Activated CD4-positive, alpha-beta T cell treated with anti-CD3 and anti-CD28 coated beads, Interleukin-2, amount 10 ng/mL, durations not matched to agents 24 days and 14 days (primary cell): Measurements from ENCODE around the gene ARPP21. TPM values are rescaled to one million over a fixed set of nuclear protein-coding genes. Genes with fewer than 3 reads are reported as not detected.
"Not testable (repeated sequence)": the region's sequence is repeated elsewhere in the genome, so short reads cannot be mapped to it uniquely, and the experiment has no call there.

ENCODE experiments used
- DNase-seq: peaks from one replicate; pipeline ENCODE4 v3.0.0; 2022
- H3K27ac Mint-ChIP-seq: one replicate; pipeline ENCODE4 v1.8.0; 2022; ENCODE audit warnings: mild to moderate bottlenecking, mixed read lengths
- H3K27me3 Mint-ChIP-seq: one replicate; pipeline ENCODE4 v1.8.0; 2022; ENCODE audit warnings: mixed read lengths
- H3K36me3 Mint-ChIP-seq: one replicate; pipeline ENCODE4 v1.8.0; 2022; ENCODE audit warnings: low read depth, mild to moderate bottlenecking, mixed read lengths
- H3K4me1 Mint-ChIP-seq: one replicate; pipeline ENCODE4 v1.8.0; 2021; ENCODE audit warnings: mixed read lengths
- H3K4me3 Mint-ChIP-seq: one replicate; pipeline ENCODE4 v1.8.0; 2022; ENCODE audit warnings: mild to moderate bottlenecking, moderate library complexity, mixed read lengths
- H3K9me3 Mint-ChIP-seq: one replicate; pipeline ENCODE4 v1.8.0; 2021; ENCODE audit warnings: mixed read lengths
- intact Hi-C: fragments of 100-400 bp; cut with micrococcal nuclease; formaldehyde crosslinking; loops from one replicate; pipeline ENCODE4 v1.15.1; 2023
- total RNA-seq: library from RNA; stranded (reverse); gene quantifications from 2 replicates; pipeline ENCODE4 v1.2.3, GENCODE V29; 2022

ARPP21 gene
- not detected in 2 replicates for total RNA-seq

- Mint-ChIP-seq H3K4me3 (peak within 1 kb of the TSS; percentile 57), H3K27ac (no peak within 1 kb of the TSS), H3K4me1 (peaks cover 4% of the 10 kb centered on the region), H3K27me3 (peaks cover 37% of the 10 kb centered on the region), H3K36me3 (no peaks in the 10 kb centered on the region), H3K9me3 (no peaks in the 10 kb centered on the region)
- intact Hi-C loops = no loop called here
- DNase-seq = no peak
Observed at GRCh38 chr3:35639254-35640186, at the start of gene ARPP21. ARPP21 (plus strand) TSS chr3:35639525; CDS start chr3:35681752, 42,227 bp downstream.

DNA sequence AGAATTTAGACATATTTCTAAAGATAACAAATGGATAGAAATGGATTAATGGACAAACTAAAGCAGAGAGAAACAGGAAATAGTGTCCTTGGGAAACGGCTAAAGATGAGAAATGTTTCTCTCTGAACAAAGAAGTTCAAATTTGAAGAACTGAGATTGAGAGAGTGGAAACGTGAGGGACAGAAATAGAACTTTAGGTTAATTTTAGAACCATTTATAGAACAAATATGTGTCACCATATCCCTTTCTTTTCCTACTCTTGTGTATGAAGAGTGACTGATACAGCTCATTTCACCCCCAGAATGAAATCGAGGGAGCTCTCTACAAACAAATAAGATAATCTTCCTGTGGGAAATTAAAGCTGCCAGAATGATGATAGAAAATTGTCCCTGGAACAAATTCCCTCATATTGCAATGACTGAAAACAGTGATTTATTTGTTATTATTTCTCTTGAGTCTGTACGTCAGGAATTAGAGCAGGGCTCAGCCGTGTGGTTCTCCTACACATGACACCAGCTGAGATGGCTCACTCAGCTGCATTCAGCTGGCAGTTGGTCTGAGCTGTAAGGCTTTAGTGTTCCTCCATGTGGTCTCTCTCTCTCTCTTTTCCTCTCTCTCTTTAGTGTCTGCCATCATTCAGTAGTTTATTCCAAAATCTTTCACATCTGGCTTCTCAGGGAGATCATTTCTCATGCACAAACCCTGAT lies 46.6 kb upstream of the ARPP21 start:
- DNase-seq = no peak
- Mint-ChIP-seq H3K27me3 (no peaks in the 10 kb centered on the region), H3K4me1 (no peaks in the 10 kb centered on the region), H3K36me3 (no peaks in the 10 kb centered on the region), H3K27ac (no peak overlapping the region), H3K9me3 (peaks cover 3% of the 10 kb centered on the region), H3K4me3 (no peak overlapping the region)
- intact Hi-C loops = no loop called here

- H3K27me3 Mint-ChIP-seq = no peaks in the 10 kb centered on the region
- no peaks in the 10 kb centered on the region for H3K9me3 Mint-ChIP-seq
- no peak for DNase-seq
- intact Hi-C loops = no loop called here
- H3K27ac Mint-ChIP-seq = no peak overlapping the region
- no peaks in the 10 kb centered on the region for H3K36me3 Mint-ChIP-seq
- H3K4me3 Mint-ChIP-seq = no peak overlapping the region
- H3K4me1 Mint-ChIP-seq = no peaks in the 10 kb centered on the region
Observed at GRCh38 chr3:35594739-35595138, 44.6 kb upstream of the ARPP21 start.

GRCh38 chr3:35596335-35596995 lies 42.9 kb upstream of the ARPP21 start:
- intact Hi-C loops = no loop called here
- DNase-seq = no peak
- Mint-ChIP-seq H3K4me3 (no peak overlapping the region), H3K27me3 (no peaks in the 10 kb centered on the region), H3K36me3 (no peaks in the 10 kb centered on the region), H3K4me1 (no peaks in the 10 kb centered on the region), H3K27ac (no peak overlapping the region), H3K9me3 (no peaks in the 10 kb centered on the region)

DNA sequence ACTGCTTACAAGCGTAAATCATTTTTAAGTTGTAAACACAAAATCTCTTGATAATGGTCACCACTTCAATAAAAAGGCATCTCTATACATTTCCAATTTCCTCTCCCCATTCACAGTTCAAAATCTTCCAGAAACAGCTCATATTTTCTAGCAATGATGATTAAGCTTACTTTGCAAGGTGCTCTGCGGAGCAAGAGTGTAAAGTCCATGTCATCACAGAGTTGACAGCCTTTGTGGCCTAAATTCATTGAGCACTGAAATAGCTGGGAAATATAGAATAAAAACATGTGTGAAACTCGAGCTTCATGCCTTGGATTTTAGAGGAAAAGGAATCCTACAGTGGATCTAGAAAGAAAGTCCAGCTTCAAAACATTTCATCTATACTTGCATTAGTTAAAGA lies 41.8 kb upstream of the ARPP21 start:
- intact Hi-C loops = no loop called here
- Mint-ChIP-seq H3K9me3 (peaks cover 3% of the 10 kb centered on the region), H3K4me3 (no peak overlapping the region), H3K36me3 (no peaks in the 10 kb centered on the region), H3K27me3 (no peaks in the 10 kb centered on the region), H3K27ac (no peak overlapping the region), H3K4me1 (no peaks in the 10 kb centered on the region)
- DNase-seq = no peak

DNA sequence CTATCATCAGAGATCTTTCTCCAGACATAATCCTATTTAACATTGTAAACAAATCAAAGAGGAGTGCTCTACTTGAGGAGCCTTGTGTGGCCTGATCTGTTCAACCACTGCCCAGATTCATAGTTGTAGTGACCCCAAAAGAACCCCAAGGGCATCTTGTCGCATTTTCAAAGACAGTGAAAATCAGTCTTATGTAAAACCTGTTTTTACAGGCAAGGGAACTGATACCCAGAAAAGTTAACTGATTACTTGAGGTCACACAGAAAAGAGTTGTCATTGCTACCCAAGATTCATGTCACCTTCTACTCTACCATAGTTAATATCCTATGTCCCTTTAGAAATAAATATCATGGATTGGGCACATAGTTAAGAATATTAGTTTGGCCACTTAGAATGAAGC lies 40.5 kb upstream of the ARPP21 start:
- no peak for DNase-seq
- Mint-ChIP-seq H3K36me3 (no peaks in the 10 kb centered on the region), H3K9me3 (peaks cover 3% of the 10 kb centered on the region), H3K27me3 (no peaks in the 10 kb centered on the region), H3K4me1 (no peaks in the 10 kb centered on the region), H3K4me3 (no peak overlapping the region), H3K27ac (no peak overlapping the region)
- intact Hi-C loops = no loop called here

DNA sequence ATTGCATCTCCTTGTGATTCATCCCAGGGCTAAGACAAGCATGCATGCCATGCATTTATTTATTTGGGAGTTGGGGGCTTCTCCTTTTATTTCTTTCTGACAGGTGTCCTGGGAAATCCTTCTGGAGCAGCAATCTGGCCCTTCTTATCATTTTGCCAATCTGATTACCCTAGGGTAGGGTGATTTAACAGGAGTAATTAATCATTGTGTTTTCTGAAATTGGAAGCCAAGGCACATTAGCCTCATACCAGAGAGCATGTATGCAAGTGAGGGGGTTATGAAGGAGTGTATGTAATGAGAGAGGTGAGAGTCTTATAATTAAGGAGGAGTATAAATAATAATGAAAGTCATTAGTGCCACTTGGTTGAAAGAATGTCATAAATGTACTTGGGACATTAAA lies 37.4 kb upstream of the ARPP21 start:
- DNase-seq = no peak
- no peaks in the 10 kb centered on the region for H3K4me1 Mint-ChIP-seq
- H3K36me3 Mint-ChIP-seq = no peaks in the 10 kb centered on the region

GRCh38 chr3:35602395-35602936 lies 36.9 kb upstream of the ARPP21 start:
- no peaks in the 10 kb centered on the region for H3K36me3 Mint-ChIP-seq
- no peaks in the 10 kb centered on the region for H3K27me3 Mint-ChIP-seq
- H3K4me3 Mint-ChIP-seq = no peak overlapping the region
- intact Hi-C loops = no loop called here
- no peak for DNase-seq
- peaks cover 3% of the 10 kb centered on the region for H3K9me3 Mint-ChIP-seq
- no peak overlapping the region for H3K27ac Mint-ChIP-seq
- no peaks in the 10 kb centered on the region for H3K4me1 Mint-ChIP-seq

More for the DNA sequence above, 37.4 kb upstream of the ARPP21 start:
- no peaks in the 10 kb centered on the region for H3K27me3 Mint-ChIP-seq
- no peak overlapping the region for H3K4me3 Mint-ChIP-seq
- H3K9me3 Mint-ChIP-seq = peaks cover 3% of the 10 kb centered on the region
- no peak overlapping the region for H3K27ac Mint-ChIP-seq
- intact Hi-C loops = no loop called here

DNA sequence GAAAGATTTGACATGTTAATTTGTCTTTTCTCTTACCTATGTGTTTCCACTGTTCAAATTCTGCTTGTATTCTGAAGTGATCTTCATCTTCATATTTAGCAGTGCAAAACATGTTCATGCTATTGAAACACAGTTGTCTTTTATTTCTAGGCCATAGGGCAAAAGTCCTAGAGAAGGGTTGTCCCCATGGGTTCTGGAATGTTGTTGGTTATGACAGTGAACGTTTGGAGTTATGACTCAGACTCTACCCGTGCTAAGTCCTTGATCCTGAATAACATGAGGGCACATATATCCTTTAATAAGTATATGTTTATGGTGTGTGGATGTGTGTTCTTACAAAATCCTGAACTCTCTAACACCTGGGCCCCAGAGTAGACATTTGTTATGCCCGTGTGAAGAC lies 23.0 kb upstream of the ARPP21 start:
- intact Hi-C loops = no loop called here
- Mint-ChIP-seq H3K4me1 (no peaks in the 10 kb centered on the region), H3K36me3 (no peaks in the 10 kb centered on the region), H3K27me3 (no peaks in the 10 kb centered on the region), H3K4me3 (no peak overlapping the region), H3K27ac (no peak overlapping the region), H3K9me3 (no peaks in the 10 kb centered on the region)
- no peak for DNase-seq

DNA sequence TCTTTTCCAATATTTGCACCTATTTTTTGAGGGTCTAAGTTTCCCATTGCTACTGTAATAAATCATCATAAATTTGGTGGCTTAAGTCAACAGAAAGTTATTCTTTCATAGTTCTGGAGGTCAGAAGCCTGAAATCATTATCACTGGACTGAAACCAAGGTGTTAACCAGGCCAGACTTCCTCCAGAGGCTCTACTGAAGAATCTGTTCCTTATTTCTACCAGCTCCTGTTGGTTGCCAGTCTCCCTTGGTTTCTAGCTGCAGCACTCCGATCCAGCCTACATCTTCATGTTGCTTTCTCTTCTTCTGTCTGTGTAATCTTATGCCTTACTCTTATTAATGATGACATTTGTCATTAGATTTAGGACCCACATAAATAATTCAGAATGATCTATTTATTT lies 22.0 kb upstream of the ARPP21 start:
- Mint-ChIP-seq H3K4me3 (no peak overlapping the region), H3K4me1 (no peaks in the 10 kb centered on the region), H3K27me3 (no peaks in the 10 kb centered on the region), H3K27ac (no peak overlapping the region), H3K36me3 (no peaks in the 10 kb centered on the region), H3K9me3 (no peaks in the 10 kb centered on the region)
- no peak for DNase-seq
- intact Hi-C loops = no loop called here

DNA sequence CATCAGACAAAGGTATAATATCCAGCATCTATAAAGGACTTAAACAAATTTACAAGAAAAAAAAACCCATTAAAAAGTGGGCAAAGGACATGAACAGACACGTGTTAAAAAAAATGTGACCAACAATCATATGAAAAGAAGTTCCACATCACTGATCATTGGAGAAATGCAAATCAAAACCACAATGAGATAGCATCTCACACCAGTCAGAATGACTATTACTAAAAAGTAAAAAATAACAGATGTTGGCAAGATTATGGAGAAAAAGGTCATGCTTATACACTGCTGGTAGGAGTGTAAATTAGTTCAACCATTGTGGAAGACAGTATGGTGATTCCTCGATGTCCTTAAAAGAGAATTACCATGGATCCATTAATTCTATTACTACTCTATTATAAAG lies 19.1 kb upstream of the ARPP21 start:
- H3K4me1 Mint-ChIP-seq, H3K9me3 Mint-ChIP-seq, H3K36me3 Mint-ChIP-seq, DNase-seq, H3K27me3 Mint-ChIP-seq, H3K4me3 Mint-ChIP-seq, intact Hi-C loops, H3K27ac Mint-ChIP-seq: not testable (repeated sequence)

- DNase-seq = no peak
- Mint-ChIP-seq H3K27me3 (no peaks in the 10 kb centered on the region), H3K27ac (no peak overlapping the region), H3K9me3 (no peaks in the 10 kb centered on the region), H3K36me3 (no peaks in the 10 kb centered on the region), H3K4me3 (no peak overlapping the region), H3K4me1 (no peaks in the 10 kb centered on the region)
- intact Hi-C loops = no loop called here
Observed at GRCh38 chr3:35624698-35625097, 14.6 kb upstream of the ARPP21 start.

- DNase-seq = no peak
- H3K27ac Mint-ChIP-seq = no peak overlapping the region
- no peak overlapping the region for H3K4me3 Mint-ChIP-seq
- H3K4me1 Mint-ChIP-seq = no peaks in the 10 kb centered on the region
- H3K36me3 Mint-ChIP-seq = no peaks in the 10 kb centered on the region
- H3K9me3 Mint-ChIP-seq = no peaks in the 10 kb centered on the region
- intact Hi-C loops = no loop called here
- H3K27me3 Mint-ChIP-seq = peaks cover 6% of the 10 kb centered on the region
Observed at GRCh38 chr3:35633332-35634124, 5.8 kb upstream of the ARPP21 start.
